ENCODE data around the gene PODXL. TPM values are rescaled to one million over a fixed set of nuclear protein-coding genes. Genes with fewer than 3 reads are reported as not detected.

The PODXL gene
- total RNA-seq, 1 experiment from 2014 or later, result 727 TPM

- H4K8ac ChIP-seq (replicated peaks; ENCODE audit: insufficient read length, low read depth, low read length), result no peak overlapping the region
- no peaks in the 10 kb centered on the region for H3K79me1 ChIP-seq (ENCODE audit: insufficient read depth, low read depth, low read length, poor library complexity, severe bottlenecking)
- no peak for DNase-seq
- peaks cover 13% of the 10 kb centered on the region; the same call in 1 of the 2 replicates for H3K4me1 ChIP-seq (ENCODE audit: insufficient read depth, low read length)
- Mint-ChIP-seq H3K9me3 (no peaks in the 10 kb centered on the region), H3K4me1 (peaks cover 71 to 77% of the 10 kb centered on the region in 2 experiments), H3K36me3 (ENCODE audit: insufficient read depth in 1 of 3, low read depth in 3 of 3) (peaks cover 35 to 64% (median 50%) of the 10 kb centered on the region in 3 experiments), H3K4me3 (peak overlapping the region in 1 of 2 experiments; percentile 6; a peak in 1 of 5 replicates), H3K27me3 (ENCODE audit: low read depth) (no peaks in the 10 kb centered on the region), H3K27ac (peak overlapping the region; percentile 5 to 80 (median 72); a peak in 4 of 7 replicates)
- WGBS (ENCODE audit: extremely low coverage, insufficient read length, low lambda C conversion rate), result no CpG with 5 or more reads among the region's 4 CpGs
- H3K23ac ChIP-seq (ENCODE audit: insufficient read length, low read depth, low read length), result no peak overlapping the region
- H3K4me2 ChIP-seq (ENCODE audit: insufficient read depth, insufficient read length, low read length), result no peak overlapping the region
- H2AK5ac ChIP-seq (ENCODE audit: insufficient read length, low read length), result no peak overlapping the region
- no peak overlapping the region for H3K4ac ChIP-seq (ENCODE audit: low read depth, low read length)
- no peak overlapping the region for H2BK20ac ChIP-seq (ENCODE audit: low read depth, low read length, poor library complexity, severe bottlenecking)
- H4K20me1 ChIP-seq (ENCODE audit: control insufficient read depth, insufficient read depth, insufficient read length), result no peaks in the 10 kb centered on the region
- peaks cover 75% of the 10 kb centered on the region for H3K79me2 ChIP-seq (ENCODE audit: insufficient read depth, low read length)
- no peak overlapping the region for H3K56ac ChIP-seq (ENCODE audit: insufficient read length, low read depth, low read length)
- no peak overlapping the region for H3K14ac ChIP-seq (ENCODE audit: insufficient read depth, low read length)
- H3K18ac ChIP-seq (ENCODE audit: insufficient read length, low read depth, low read length), result no peak overlapping the region
- H3T11ph ChIP-seq (ENCODE audit: low read length), result no peak overlapping the region
- no peaks in the 10 kb centered on the region for H3K23me2 ChIP-seq (ENCODE audit: insufficient read length, low read depth, low read length, poor library complexity, severe bottlenecking)
- no peak overlapping the region for H3K27ac ChIP-seq (ENCODE audit: insufficient read length, low read depth, low read length)
- no peak overlapping the region for H4K91ac ChIP-seq (ENCODE audit: insufficient read length, low read depth, low read length)
- H2AFZ ChIP-seq (ENCODE audit: low read length), result no peak overlapping the region
- H3K27me3 ChIP-seq (ENCODE audit: insufficient read depth, low read length), result no peaks in the 10 kb centered on the region
- no peak for TF ChIP-seq CTCF (conservative IDR thresholded peaks at IDR 0.05)
- no peak overlapping the region for H4K5ac ChIP-seq (ENCODE audit: insufficient read length, low read depth, low read length)
- H2BK120ac ChIP-seq (ENCODE audit: low read depth, low read length, poor library complexity, severe bottlenecking), result no peak overlapping the region
- no peak overlapping the region for H2BK12ac ChIP-seq (ENCODE audit: insufficient read length, low read depth, low read length)
- no peak overlapping the region for H2BK15ac ChIP-seq (ENCODE audit: low read depth, low read length)
- H3K9ac ChIP-seq (ENCODE audit: extremely low read depth, insufficient read length, low read length), result no peak overlapping the region
- H3K9me3 ChIP-seq (ENCODE audit: control insufficient read depth, low read depth, low read length), result no peaks in the 10 kb centered on the region
- H2BK5ac ChIP-seq (ENCODE audit: insufficient read length, low read length), result no peak overlapping the region
Measured at GRCh38 chr7:131527456-131527855, 29.0 kb downstream of the PODXL start.
